ENCODE data around the gene VEGFB.

DNA sequence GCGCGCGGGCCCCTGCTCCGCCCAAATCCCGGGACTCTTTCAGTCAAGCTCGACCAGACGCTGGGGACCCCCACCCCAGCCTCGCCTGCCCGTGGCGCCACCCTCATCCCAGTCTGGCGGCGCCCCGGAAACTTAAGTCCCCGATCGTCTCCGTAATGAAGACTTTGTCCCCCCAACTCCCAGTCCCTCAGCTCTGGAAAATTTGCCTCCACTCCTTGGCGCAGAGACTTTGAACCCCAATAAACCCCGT is 17.3 kb downstream of the VEGFB start:
- TF ChIP-seq CTCF (IDR thresholded peaks at IDR 0.05) (no peak), POLR2A (IDR thresholded peaks at IDR 0.05) (no peak)
